ENCODE measurements around the gene CHI3L1. TPM values are rescaled to one million over a fixed set of nuclear protein-coding genes. Genes with fewer than 3 reads are reported as not detected.

CHI3L1 gene
- total and polyA plus RNA-seq, 9 donors = 4.0 to 70.5 (median 6.8) TPM; not detected in 1

DNA sequence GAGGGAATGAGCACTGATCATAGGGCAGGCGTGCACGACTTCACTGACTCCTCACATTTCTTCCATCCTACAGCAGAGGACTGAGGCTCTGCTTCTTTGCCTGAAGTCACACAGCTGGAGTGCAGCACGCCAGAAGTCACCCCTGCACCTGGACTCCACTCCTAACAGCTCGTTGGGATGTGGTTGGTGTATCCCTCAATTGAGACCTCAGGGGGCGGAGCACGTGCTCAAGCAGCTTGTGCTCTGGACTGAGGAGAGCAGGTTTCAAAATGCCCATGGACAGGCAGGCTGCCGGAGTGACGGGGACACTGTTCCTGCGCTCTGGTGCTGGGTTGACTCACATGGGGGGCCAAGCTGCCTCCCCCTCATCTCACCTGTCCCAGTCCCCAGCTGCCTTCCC is 29.1 kb upstream of the CHI3L1 start:
- H3K9me3 ChIP-seq = no peaks in the 10 kb centered on the region
- intact Hi-C loops (cut with DNase I) = loop anchor here in 3 of 4 donors (5.0 kb wide), 4 partner anchors 88 to 178 kb away; partner anchors contain the start of gene ADORA1 (in 1 of the 3)
- no peaks in the 10 kb centered on the region for H3K27me3 ChIP-seq
- H3K27ac ChIP-seq = no peak overlapping the region
- H3K36me3 ChIP-seq = no peaks in the 10 kb centered on the region
- no peak for TF ChIP-seq EP300 (IDR thresholded peaks at IDR 0.05)
- TF ChIP-seq, protein P1, sequence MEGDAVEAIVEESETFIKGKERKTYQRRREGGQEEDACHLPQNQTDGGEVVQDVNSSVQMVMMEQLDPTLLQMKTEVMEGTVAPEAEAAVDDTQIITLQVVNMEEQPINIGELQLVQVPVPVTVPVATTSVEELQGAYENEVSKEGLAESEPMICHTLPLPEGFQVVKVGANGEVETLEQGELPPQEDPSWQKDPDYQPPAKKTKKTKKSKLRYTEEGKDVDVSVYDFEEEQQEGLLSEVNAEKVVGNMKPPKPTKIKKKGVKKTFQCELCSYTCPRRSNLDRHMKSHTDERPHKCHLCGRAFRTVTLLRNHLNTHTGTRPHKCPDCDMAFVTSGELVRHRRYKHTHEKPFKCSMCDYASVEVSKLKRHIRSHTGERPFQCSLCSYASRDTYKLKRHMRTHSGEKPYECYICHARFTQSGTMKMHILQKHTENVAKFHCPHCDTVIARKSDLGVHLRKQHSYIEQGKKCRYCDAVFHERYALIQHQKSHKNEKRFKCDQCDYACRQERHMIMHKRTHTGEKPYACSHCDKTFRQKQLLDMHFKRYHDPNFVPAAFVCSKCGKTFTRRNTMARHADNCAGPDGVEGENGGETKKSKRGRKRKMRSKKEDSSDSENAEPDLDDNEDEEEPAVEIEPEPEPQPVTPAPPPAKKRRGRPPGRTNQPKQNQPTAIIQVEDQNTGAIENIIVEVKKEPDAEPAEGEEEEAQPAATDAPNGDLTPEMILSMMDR (IDR thresholded peaks at IDR 0.05) = no peak
- 64 to 71% (median 65%) methylated on average over 9 of the region's 9 CpGs for WGBS, 3 donors
- no peaks in the 10 kb centered on the region for H3K4me1 ChIP-seq (ENCODE audit: insufficient read depth)
- DNase-seq = no peak
- no peak overlapping the region for H3K4me3 ChIP-seq

DNA sequence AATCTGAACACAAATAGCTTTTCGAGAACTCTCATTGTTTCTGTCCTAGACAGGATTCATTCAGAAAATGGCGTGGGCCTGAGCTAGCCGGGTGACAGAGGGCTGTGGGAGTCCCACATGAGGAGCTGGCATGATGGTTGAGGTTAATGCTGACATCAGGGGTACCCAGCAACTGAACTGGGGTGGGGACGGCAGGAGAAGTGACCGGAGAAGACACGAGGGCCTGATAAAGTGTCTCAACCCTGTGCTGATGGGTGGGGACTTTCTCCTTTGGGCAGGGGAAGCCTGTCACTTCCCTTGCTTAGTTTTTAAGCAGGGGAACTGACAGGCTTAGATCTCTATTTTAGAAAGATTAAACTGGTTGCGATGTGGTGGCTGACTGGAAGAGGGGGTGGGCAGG is 28.4 kb upstream of the CHI3L1 start:
- Histone ChIP-seq H3K4me3 (no peak overlapping the region), H3K4me1 (ENCODE audit: insufficient read depth) (no peaks in the 10 kb centered on the region), H3K27me3 (no peaks in the 10 kb centered on the region), H3K27ac (no peak overlapping the region), H3K9me3 (no peaks in the 10 kb centered on the region), H3K36me3 (no peaks in the 10 kb centered on the region)
- intact Hi-C loops (cut with DNase I) = loop anchor here in 3 of 4 donors (5.0 kb wide), 4 partner anchors 88 to 178 kb away; partner anchors contain the start of gene ADORA1 (in 1 of the 3)
- WGBS, 3 donors = 80 to 87% (median 87%) methylated on average over 7 of the region's 7 CpGs
- no peak for TF ChIP-seq POLR2A (IDR thresholded peaks at IDR 0.05)
- TF ChIP-seq EP300 (IDR thresholded peaks at IDR 0.05) = no peak
- TF ChIP-seq, protein P1 (IDR thresholded peaks at IDR 0.05) = no peak
- no peak for DNase-seq

DNA sequence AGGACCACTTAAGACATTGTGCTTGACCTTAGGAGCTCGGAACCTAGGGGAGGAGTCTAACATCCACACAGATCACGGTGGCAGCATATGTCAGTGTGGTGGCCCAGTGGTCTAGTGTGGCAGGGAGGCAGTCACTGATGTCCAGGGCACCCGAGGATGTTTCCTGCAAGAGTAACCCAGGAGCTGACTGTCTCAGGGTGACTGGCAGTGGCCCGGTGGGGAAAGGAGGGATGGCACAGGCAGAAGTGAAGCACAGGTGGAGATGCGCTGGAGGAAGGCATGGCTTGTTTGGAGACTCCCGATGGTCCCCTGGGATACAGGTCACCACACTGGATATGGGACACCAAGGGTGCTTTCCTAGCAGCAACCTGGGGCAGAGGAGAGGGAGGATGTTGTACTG is 26.6 kb upstream of the CHI3L1 start:
- H3K27me3 ChIP-seq = no peaks in the 10 kb centered on the region
- 87 to 90% (median 87%) methylated on average over 6 of the region's 6 CpGs for WGBS, 3 donors
- H3K36me3 ChIP-seq = no peaks in the 10 kb centered on the region
- no peaks in the 10 kb centered on the region for H3K4me1 ChIP-seq (ENCODE audit: insufficient read depth)
- TF ChIP-seq EP300 (IDR thresholded peaks at IDR 0.05) = no peak
- no peak for TF ChIP-seq POLR2A (IDR thresholded peaks at IDR 0.05)
- TF ChIP-seq, protein P1 (IDR thresholded peaks at IDR 0.05) = no peak
- no peak overlapping the region for H3K27ac ChIP-seq
- H3K4me3 ChIP-seq = no peak overlapping the region
- DNase-seq = no peak
- intact Hi-C loops (cut with DNase I) = no loop called here
- no peaks in the 10 kb centered on the region for H3K9me3 ChIP-seq

DNA sequence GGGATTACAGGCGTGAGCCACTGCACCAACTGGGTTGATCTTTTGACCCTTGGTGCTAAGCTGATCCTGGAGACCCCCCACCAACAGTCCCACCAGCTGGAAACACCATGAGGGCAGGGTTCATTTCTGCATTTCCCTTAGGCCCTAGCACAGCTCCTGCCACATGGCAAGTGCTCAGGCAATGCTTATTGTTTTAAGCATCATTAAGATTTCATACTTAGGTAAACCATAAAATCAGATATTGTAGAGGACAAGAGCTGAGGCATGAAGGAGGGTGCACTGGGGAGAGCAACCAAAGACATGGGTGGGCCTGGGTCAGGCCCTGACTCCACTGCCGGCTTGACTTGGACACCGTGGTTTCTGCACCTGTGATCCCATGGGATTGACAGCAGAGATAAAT is 25.3 kb upstream of the CHI3L1 start:
- no peaks in the 10 kb centered on the region for H3K27me3 ChIP-seq
- no peaks in the 10 kb centered on the region for H3K9me3 ChIP-seq
- TF ChIP-seq EP300 (IDR thresholded peaks at IDR 0.05) (no peak), POLR2A (IDR thresholded peaks at IDR 0.05) (no peak)
- TF ChIP-seq, protein P1 (IDR thresholded peaks at IDR 0.05) = no peak
- DNase-seq = no peak
- intact Hi-C loops (cut with DNase I) = no loop called here
- no peaks in the 10 kb centered on the region for H3K36me3 ChIP-seq
- 88 to 90% (median 89%) methylated on average over 3 of the region's 3 CpGs for WGBS, 3 donors
- H3K27ac ChIP-seq = no peak overlapping the region
- no peak overlapping the region for H3K4me3 ChIP-seq
- no peaks in the 10 kb centered on the region for H3K4me1 ChIP-seq (ENCODE audit: insufficient read depth)

All from ovary (tissue), 9 donors.